ENCODE measurements around the gene SYT1. TPM values are rescaled to one million over a fixed set of nuclear protein-coding genes. Genes with fewer than 3 reads are reported as not detected.
A peak's percentile ranks its signal among the peaks of the same experiment; 100 is the strongest.

SYT1 gene
- total and polyA plus RNA-seq, 2 experiments from 2014 or later, result 48.7 to 51.7 TPM

- H3K79me2 ChIP-seq (replicated peaks; ENCODE audit: insufficient read depth), result no peaks in the 10 kb centered on the region
- ATAC-seq, result peak; percentile 82
Observed at GRCh38 chr12:79274501-79275064, 410.0 kb downstream of the SYT1 start.

GRCh38 chr12:79275631-79276030, 411.1 kb downstream of the SYT1 start:
- Histone ChIP-seq H4K20me1 (replicated peaks; ENCODE audit: insufficient read depth) (no peaks in the 10 kb centered on the region), H3K9me2 (ENCODE audit: insufficient read depth) (no peaks in the 10 kb centered on the region), H3K4me2 (no peak overlapping the region), H2AFZ (no peak overlapping the region), H3K36me3 (ENCODE audit: insufficient read depth) (no peaks in the 10 kb centered on the region), H3K27ac (ENCODE audit: low read depth) (no peak overlapping the region), H3K27me3 (ENCODE audit: insufficient read depth) (no peaks in the 10 kb centered on the region), H3K4me1 (ENCODE audit: insufficient read depth) (peaks cover 7% of the 10 kb centered on the region; the same call in 1 of the 2 replicates), H3F3A (replicated peaks; ENCODE audit: low read depth) (no peaks in the 10 kb centered on the region), H3K4me3 (no peak overlapping the region), H3K79me2 (replicated peaks; ENCODE audit: insufficient read depth) (no peaks in the 10 kb centered on the region)
- no peak overlapping the region for H3K4me3 Mint-ChIP-seq
- peaks cover 16% of the 10 kb centered on the region for H3K4me1 Mint-ChIP-seq
- no peak for TF ChIP-seq JUNB (IDR thresholded peaks at IDR 0.05; ENCODE audit: unreplicated experiment)
- H3K27me3 Mint-ChIP-seq (ENCODE audit: insufficient read depth, low read depth, poor library complexity), result no peaks in the 10 kb centered on the region
- H3K36me3 Mint-ChIP-seq (ENCODE audit: low read depth), result no peaks in the 10 kb centered on the region; the same call in 2 of the 3 replicates
- ATAC-seq (no peak), DNase-seq (ENCODE audit: low spot score) (no peak)
- no peak overlapping the region for H3K27ac Mint-ChIP-seq
- no peaks in the 10 kb centered on the region; the same call in 1 of the 3 replicates for H3K9me3 Mint-ChIP-seq

More at GRCh38 chr12:79274501-79275064, 410.0 kb downstream of the SYT1 start:
- H4K20me1 ChIP-seq (replicated peaks; ENCODE audit: insufficient read depth), result no peaks in the 10 kb centered on the region
- H3K9me2 ChIP-seq (ENCODE audit: insufficient read depth), result no peaks in the 10 kb centered on the region
- no peak overlapping the region for H3K4me3 ChIP-seq
- no peaks in the 10 kb centered on the region for H3K27me3 ChIP-seq (ENCODE audit: insufficient read depth)
- peak; percentile 50 for DNase-seq (ENCODE audit: low spot score)
- no peak overlapping the region for H2AFZ ChIP-seq
- Mint-ChIP-seq H3K36me3 (ENCODE audit: low read depth) (no peaks in the 10 kb centered on the region; the same call in 2 of the 3 replicates), H3K4me1 (peaks cover 16% of the 10 kb centered on the region), H3K9me3 (no peaks in the 10 kb centered on the region; the same call in 1 of the 3 replicates), H3K27ac (no peak overlapping the region), H3K4me3 (no peak overlapping the region), H3K27me3 (ENCODE audit: insufficient read depth, low read depth, poor library complexity) (no peaks in the 10 kb centered on the region)
- peaks cover 7% of the 10 kb centered on the region; the same call in 1 of the 2 replicates for H3K4me1 ChIP-seq (ENCODE audit: insufficient read depth)
- H3F3A ChIP-seq (replicated peaks; ENCODE audit: low read depth), result no peaks in the 10 kb centered on the region
- H3K27ac ChIP-seq (ENCODE audit: low read depth), result no peak overlapping the region
- TF ChIP-seq CTCF (conservative IDR thresholded peaks at IDR 0.05; ENCODE audit: low read depth in 2 of 2), result peak in 1 of 2 experiments; percentile 13; a peak in 1 of 4 replicates
- no peak for TF ChIP-seq POLR2AphosphoS5 (IDR thresholded peaks at IDR 0.05; ENCODE audit: low read depth)
- no peaks in the 10 kb centered on the region for H3K36me3 ChIP-seq (ENCODE audit: insufficient read depth)
- H3K4me2 ChIP-seq, result no peak overlapping the region

- no peak for ATAC-seq
- no peak overlapping the region for H3K4me2 ChIP-seq
- Mint-ChIP-seq H3K27ac (no peak overlapping the region), H3K27me3 (ENCODE audit: insufficient read depth, low read depth, poor library complexity) (no peaks in the 10 kb centered on the region), H3K4me3 (no peak overlapping the region), H3K36me3 (ENCODE audit: low read depth) (no peaks in the 10 kb centered on the region), H3K4me1 (no peaks in the 10 kb centered on the region), H3K9me3 (no peaks in the 10 kb centered on the region)
- H3K27ac ChIP-seq (ENCODE audit: low read depth), result no peak overlapping the region
- H3F3A ChIP-seq (replicated peaks; ENCODE audit: low read depth), result no peaks in the 10 kb centered on the region
- no peak overlapping the region for H3K4me3 ChIP-seq
- DNase-seq (ENCODE audit: low spot score), result no peak
- no peaks in the 10 kb centered on the region for H3K36me3 ChIP-seq (ENCODE audit: insufficient read depth)
- no peaks in the 10 kb centered on the region for H4K20me1 ChIP-seq (replicated peaks; ENCODE audit: insufficient read depth)
- no peak overlapping the region for H2AFZ ChIP-seq
- H3K27me3 ChIP-seq (ENCODE audit: insufficient read depth), result no peaks in the 10 kb centered on the region
- no peaks in the 10 kb centered on the region for H3K9me2 ChIP-seq (ENCODE audit: insufficient read depth)
- no peaks in the 10 kb centered on the region for H3K79me2 ChIP-seq (replicated peaks; ENCODE audit: insufficient read depth)
- no peaks in the 10 kb centered on the region for H3K4me1 ChIP-seq (ENCODE audit: insufficient read depth)
- TF ChIP-seq ETS1 (IDR thresholded peaks at IDR 0.05) (no peak), EZH2phosphoT487 (IDR thresholded peaks at IDR 0.05; ENCODE audit: unreplicated experiment) (no peak), POLR2AphosphoS5 (IDR thresholded peaks at IDR 0.05; ENCODE audit: low read depth) (no peak), NANOG (IDR thresholded peaks at IDR 0.05; ENCODE audit: borderline replicate concordance) (no peak), JUNB (IDR thresholded peaks at IDR 0.05; ENCODE audit: unreplicated experiment) (no peak), EZH2 (IDR thresholded peaks at IDR 0.05; ENCODE audit: low read depth, unreplicated experiment) (no peak), CTCF (conservative IDR thresholded peaks at IDR 0.05; ENCODE audit: low read depth in 2 of 2) (no peak), REST (IDR thresholded peaks at IDR 0.05; ENCODE audit: unreplicated experiment) (no peak), ZNF114 (CRISPR knock-in tag; IDR thresholded peaks at IDR 0.05) (no peak), STAT1 (IDR thresholded peaks at IDR 0.05; ENCODE audit: unreplicated experiment) (no peak)
Observed at GRCh38 chr12:79283364-79283763, 418.8 kb downstream of the SYT1 start.
